Gastroesophageal sphincter (tissue), 3 donors: ENCODE results near the gene BAK1.

Experiments
- EP300 ChIP-seq: sonication (generic); formaldehyde crosslinking; IDR thresholded peaks from one replicate; pipeline ENCODE4 v1.6.1; 2017; ENCODE audit warnings: antibody characterized with exemption, mild to moderate bottlenecking
- POLR2A ChIP-seq, 2 donors: fragments of 450-650 bp; IDR thresholded peaks; one replicate each; pipeline ENCODE4 v1.6.1; 2017; ENCODE audit warnings: antibody characterized with exemption in 2 of 2, mild to moderate bottlenecking in 2 of 2, moderate library complexity in 1 of 2
- POLR2AphosphoS5 ChIP-seq: sonication (generic); formaldehyde crosslinking; IDR thresholded peaks from one replicate; pipeline ENCODE4 v1.6.1; 2017; ENCODE audit warnings: antibody characterized with exemption
- TF ChIP-seq, protein P1 (sequence below), 4 experiments: fragments of 200-600 bp in 2 of 4; fragments of 450-650 bp in 2 of 4; sonication (generic) in 1 of 4; IDR thresholded peaks; one replicate each; pipeline ENCODE4 v1.5.1; 2017 to 2019; ENCODE audit warnings: antibody characterized with exemption in 4 of 4, mild to moderate bottlenecking in 2 of 4, moderate library complexity in 2 of 4

GRCh38 chr6:33607126-33607783 lies 27.2 kb upstream of the BAK1 start:
- TF ChIP-seq, protein P1, sequence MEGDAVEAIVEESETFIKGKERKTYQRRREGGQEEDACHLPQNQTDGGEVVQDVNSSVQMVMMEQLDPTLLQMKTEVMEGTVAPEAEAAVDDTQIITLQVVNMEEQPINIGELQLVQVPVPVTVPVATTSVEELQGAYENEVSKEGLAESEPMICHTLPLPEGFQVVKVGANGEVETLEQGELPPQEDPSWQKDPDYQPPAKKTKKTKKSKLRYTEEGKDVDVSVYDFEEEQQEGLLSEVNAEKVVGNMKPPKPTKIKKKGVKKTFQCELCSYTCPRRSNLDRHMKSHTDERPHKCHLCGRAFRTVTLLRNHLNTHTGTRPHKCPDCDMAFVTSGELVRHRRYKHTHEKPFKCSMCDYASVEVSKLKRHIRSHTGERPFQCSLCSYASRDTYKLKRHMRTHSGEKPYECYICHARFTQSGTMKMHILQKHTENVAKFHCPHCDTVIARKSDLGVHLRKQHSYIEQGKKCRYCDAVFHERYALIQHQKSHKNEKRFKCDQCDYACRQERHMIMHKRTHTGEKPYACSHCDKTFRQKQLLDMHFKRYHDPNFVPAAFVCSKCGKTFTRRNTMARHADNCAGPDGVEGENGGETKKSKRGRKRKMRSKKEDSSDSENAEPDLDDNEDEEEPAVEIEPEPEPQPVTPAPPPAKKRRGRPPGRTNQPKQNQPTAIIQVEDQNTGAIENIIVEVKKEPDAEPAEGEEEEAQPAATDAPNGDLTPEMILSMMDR (IDR thresholded peaks at IDR 0.05) = no peak
- TF ChIP-seq POLR2A (IDR thresholded peaks at IDR 0.05) (no peak), POLR2AphosphoS5 (no peak), EP300 (no peak)
